IPS-NIHi11 (cell line): Measurements from ENCODE around the gene GNB1L.

Experiments used
- DNase-seq: peaks from one replicate; pipeline ENCODE4 v3.0.0; 2012; ENCODE audit warnings: mixed read lengths, low spot score

GNB1L gene

DNA sequence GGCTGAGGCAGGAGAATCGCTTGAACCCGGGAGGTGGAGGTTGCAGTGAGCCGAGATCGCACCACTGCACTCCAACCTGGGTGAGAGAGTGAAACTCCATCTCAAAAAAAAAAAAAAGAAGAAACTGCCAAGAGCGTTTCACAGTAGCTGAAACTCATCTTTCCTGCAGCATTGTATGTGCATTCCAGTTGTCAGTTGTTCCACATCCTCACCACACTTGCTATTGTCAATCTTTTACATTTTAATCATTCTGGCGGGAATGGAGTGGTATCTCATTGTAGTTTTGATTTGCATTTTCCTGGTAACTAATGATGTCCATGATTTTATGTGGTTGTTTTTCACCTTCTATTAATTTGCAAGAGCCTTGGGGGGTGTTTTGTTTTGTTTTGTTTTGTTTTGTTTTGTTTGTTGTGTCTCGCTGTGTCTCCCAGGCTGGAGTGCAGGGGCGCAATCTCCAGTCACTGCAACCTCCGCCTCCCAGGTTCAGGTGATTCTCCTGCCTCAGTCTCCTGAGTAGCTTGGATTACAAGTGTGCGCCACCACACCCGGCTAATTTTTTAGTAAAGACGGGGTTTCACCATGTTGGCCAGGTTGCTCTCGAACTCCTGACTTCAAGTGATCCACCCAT is 8.1 kb upstream of the GNB1L start:
- DNase-seq, result no peak

DNA sequence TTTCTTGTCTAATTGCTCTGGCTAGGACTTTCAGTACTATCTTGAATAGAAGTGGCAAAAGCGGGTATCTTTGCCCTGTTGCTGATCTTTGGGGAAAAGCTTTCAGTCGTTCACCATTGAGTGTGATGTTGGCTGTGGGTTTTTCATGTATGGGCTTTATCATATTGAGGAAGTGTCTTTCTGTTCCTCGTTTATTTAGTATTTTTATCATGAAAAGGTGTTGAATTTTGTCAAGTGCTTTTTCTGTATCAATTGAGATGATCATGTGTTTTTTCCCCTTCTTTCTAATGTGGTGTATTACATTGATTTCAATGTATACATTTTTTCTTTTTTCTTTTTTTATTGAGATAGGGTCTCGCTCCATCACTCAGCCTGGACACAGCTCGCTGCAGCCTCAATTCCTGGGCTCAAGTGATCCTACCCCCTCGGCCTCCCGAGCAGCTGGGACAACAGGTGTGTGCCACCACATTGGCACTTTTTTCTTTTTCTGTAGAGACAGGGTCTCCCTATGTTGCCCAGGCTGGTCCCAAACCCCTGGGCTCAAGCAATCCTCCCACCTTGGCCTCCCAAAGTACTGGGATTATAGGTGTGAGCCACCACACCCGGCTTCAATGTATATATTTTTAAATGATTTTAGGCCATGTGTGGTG is 5.3 kb upstream of the GNB1L start:
- no peak for DNase-seq

DNA sequence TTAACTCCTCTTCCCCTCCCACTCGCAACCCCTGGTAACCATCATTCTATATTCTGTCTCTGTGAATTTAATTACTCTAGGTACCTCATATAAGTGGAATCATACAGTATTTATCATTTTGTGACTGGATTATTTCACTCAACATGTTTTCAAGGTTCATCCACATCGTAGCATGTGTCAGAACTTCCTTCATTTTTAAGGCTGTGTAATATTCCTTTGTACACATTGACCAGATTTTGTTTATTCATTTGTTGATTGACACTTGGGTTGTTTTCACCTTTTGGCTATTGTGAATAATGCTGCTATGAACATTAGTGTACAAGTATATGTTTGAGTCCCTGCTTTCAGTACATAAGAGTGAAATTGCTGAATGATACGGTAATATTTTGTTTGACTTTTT is 2.7 kb upstream of the GNB1L start:
- DNase-seq, result no peak

DNA sequence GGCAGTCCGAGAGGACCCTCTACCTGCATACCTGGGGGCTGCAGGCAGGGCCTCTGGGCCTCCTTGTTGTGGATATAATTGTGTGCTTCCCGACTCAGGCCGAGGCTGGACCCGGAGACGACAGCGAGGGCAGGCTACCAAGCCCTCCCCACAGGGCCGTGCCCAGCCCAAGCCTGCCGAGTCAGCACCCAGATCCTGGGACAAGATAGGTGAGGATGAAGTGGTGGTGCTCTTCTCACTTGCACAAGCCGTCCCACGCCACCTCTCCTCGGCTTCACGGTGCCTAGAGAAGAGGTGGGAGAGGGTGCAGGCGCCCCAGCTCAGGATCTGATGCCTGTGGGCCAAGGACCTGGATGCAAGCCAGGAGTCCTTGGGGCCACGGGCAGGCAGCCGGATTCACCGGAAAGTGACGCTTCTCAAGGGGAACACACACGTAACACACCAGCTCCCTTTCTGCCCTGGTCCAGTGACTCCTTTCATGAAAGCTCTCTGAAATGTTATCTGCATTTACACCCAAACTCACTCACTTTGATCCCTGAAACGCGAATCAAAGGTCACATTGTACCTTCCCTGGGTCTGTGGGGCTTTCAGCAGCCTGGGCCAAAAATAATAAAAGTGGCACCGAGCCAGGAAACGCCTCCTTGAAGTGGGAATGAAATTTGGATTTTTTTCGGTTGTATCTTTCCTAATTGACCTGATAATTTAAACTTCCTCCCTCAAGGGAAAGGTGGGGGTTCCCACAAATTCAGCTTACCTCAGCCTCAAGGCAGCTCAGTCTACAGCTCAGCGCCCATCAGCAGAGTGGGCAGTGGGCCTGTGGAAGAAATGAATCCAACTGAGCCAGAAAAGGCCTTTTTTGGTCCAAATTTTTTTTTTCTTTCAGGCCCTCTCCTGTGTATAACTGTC is 1.1 kb upstream of the GNB1L start:
- peak; percentile 65 for DNase-seq

DNA sequence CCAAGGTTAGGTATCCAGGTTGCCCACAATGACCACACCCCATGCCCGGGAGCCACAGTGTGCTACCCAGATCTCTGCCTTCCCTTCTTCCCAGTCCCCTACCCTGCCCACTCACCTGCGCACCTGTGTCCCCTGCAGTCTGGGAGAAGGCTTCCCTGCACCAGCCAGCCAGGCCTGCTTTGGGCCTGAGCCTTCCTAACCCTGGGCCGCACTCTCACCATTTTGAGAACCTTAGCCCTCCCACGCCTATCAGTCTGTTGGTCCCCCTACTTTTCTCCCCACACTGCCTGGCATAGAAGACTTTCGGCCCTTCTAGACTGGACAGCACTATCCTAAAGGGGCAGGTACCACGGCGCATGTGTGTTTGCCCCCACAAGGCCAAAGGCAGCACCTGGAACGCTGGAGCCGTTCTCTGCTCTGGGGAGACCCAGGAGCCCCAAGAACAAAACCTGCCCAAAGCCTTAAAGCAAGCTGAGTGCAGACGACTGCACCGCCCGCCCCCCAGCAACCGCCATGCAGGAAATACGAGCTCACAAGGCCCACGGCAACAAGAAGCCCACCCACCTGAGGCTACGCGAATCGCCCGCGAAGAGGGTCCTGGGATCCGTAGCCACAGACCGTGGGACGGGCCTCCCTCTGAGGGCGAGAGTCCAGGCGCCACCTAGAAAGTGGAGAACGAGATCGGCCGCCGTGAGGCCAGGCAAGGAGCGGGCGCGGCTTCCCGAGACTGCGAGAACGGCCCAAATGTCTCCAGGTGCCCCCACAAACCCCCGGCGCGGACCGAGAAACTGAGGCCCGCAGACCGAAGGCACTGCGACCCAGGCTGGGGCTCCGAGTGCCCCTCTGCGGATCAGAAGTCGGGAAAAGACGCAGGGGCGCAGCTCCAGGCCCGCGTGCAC is 546 bp downstream of the GNB1L start:
- no peak for DNase-seq

DNA sequence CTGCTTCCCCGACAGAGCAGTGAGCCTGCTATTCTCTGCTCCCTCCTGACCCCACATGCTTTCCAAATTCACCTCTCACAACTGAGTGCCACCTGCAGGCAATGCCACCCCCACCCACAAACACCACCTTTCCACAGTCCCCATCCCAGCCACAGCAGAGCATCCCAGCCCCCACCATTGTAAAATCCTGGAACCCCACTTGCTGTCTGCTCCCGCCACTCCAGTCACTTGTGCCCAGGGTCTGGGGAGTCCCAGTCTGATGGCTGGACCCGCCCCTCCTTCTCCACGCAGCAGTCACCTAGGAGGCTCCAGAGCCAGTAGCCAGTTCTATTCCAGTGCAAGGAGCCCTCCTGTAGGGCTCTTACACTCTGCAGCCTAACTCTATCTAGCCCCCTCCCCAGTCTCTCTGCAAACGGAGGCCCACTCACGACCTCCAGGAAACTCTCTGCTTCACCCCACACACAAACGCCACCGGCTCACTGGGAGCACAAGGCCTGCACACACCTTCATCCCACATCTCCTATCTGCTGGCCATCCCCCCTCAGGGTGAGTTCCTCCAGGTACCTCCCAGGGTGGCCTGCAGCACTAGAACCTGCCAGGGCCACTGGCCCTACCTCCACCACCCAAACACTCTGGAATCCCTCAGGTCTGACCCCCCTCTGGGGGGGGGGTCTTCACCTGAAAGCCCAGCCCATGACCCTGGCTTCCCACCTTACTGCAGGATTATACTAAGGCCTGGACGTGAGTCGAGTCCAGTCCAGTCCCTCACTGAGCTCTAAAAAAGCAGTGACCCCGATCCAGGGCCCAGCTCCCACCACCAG is 1.4 kb downstream of the GNB1L start:
- no peak for DNase-seq

DNA sequence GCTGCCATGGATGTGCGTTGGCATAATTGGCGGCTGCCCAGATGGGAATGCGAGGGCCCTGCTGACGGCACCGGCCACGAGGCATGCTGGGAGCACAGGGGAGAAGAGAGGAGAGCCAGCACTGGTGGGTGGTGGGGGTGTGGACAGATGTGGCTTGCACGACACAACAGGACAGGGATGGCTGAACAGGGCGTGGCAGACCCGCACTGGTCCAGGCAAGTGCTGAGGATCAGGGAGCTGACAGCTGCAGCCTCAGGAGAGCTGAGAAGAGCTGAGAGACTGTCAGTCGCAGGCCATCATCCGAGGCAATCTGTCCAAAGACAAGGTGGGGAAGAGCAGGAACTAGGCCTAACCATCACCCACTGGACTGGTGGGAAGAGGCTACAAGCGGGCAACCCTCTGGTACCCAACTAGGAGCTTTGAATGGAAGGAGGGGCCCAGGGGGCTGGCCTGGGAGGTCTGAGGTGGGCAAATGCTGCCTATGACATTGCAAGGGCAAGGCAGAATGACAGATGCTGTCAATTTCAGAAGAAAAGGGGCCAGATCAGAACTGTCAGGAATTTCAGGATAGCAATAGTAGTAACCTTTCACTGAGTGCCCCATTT is 2.4 kb downstream of the GNB1L start:
- no peak for DNase-seq

DNA sequence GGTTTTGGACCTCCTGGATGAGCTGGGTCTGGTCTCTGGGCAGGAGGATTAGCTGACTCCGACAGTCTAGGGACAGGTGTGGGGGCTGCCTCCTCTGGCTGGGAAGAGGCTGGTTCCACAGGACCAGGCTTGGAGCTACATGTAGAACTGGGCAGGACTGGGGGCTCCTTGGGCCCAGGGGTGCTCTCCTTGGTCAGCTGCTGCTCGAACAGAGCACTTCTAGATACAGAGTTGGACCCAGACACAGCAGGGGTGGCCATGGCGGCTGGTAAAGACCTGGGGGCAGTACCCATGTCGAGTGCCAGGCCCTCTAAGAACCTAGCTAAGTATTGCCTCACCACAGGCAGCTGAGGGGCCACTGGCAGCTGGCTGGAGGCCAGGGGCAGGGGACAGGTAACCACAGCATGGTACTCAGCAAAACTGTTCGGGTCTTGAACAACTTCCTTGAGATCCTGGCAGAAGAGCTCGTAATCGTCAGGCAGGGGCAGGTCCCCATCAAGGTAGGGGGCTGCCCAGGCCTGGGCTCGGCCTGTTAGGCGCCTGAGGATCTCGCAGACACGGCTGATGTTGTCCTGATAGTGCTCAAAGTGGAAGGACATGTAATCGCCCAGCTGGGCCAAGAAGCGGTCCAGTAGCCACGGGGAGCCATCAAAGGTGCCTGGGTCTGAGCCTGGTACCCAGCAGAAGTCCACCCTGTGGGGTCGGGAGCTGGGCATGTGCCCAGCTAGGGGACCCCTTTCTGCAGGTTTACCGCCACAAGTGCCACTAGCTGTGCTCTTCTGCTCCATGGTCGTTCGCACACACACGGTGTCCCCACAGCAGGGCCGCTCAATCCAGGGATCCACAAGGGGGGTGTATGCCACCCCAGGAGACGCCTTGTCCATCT is 3.1 kb downstream of the GNB1L start:
- no peak for DNase-seq

DNA sequence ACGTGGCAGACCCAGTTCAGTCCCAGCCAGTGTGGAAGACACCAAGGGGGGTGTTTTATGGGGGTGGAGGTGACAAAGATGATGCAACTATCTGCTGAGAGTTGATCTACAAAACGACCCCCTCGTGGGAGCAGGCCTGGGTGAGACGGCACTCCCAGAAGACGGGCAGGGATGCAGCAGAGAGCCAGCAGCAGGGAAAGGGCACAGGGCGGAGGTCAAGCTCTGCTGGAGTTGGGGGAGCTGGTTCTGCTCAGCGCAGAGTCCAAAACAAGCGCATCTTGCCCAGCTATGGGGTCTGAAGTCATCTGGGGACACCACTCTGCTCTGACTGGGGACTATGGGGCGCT is 3.9 kb downstream of the GNB1L start:
- DNase-seq, result no peak

DNA sequence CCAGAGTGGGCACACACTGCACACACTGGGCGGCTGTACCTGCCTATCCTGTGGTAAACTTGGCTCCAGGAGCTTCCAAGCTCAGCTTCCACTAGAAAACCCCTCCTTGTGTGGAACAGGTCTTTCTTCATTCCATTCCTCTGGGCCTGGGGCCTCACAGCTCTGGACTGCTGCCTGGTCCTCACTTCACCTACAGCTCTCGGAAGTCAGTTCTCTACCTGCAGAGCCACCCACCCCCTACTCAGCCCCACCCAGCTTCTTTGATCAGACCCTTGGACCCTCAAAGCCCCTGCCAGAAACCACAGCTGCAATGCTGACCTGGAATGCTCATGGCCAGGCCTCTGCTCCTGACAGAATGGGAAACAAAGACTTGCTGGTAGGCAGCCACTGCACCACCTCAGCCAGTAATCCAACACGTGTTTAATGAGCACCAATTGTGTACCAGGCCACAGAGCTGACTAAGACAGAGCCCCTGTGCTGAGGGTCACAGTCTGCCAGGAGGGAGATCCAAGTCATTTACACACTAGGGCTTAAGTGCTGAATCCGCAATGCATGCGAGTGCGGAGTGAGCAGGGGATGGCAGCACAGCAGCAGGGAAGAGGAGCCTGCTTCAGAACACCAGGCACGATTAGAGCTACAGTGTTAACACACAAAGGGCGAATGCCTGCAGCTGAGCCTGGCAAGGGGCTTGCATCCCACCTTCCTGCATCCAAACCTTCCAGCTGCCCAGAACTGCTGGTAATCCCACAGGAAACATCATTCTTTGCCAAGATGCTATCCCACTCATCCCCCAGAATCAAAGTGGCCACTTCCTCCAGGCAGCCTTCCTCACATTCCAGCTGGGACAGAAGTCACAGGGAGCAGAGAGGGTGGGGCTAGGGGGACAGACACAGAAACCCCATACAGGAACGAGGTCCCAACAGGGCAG is 4.6 kb downstream of the GNB1L start:
- DNase-seq, result no peak

DNA sequence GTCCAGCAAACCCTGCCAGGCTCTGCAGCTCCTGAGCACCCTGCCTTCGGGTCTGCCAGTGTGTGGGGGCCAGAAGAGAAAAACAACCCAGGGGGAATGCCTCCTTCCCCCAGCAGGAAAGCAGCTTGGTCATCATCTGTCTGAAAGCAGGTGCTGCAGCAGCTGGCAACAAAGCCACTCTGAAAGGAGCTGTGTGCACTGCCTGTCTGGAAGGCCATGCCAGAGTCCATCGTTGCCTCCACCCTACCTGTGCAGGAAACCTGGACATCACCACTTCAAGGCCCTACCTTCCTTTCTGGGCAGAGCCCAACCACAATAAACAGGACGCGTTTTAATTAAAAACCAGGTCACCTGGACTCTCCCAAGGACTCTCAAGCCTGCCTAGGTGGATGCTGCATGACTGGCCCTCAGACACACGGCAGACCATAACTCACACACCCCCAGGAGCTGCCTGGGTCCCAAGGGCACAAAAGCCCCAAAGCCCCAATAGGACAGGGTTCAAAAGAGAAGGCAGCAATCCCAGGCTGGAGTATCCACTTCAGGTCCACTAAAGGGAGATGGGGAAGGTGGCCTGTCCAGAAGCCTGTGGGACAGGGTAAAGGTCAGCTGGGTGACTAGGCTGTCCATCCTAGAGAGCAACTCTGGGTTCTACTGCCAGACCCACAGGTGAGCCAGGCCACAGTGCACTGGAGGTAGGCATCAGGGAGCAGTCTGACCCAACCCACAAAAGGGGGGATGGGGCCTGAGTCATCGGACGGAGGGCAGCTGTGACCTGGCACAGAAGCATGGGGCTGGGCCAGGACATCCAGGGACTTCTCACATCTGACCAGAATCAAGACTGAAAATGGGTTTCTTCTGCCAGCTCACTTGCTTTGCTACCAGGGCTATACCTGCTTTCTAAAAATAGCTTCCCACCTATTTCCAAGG is 6.1 kb downstream of the GNB1L start:
- DNase-seq, result no peak

DNA sequence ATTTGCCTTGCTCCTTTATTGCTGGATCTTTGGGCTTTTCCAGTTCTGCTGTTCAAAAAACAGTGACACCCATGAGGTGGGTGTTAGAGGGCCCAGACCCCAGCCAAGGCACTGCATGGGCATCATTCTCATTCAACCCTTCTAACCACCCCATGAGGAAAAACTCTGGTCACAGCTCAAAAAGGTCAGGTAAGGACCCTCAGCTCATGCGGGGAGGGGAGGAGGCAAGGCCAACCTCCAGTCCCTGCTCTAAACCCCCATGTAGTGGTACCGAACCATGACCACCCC is 7.4 kb downstream of the GNB1L start:
- no peak for DNase-seq

DNA sequence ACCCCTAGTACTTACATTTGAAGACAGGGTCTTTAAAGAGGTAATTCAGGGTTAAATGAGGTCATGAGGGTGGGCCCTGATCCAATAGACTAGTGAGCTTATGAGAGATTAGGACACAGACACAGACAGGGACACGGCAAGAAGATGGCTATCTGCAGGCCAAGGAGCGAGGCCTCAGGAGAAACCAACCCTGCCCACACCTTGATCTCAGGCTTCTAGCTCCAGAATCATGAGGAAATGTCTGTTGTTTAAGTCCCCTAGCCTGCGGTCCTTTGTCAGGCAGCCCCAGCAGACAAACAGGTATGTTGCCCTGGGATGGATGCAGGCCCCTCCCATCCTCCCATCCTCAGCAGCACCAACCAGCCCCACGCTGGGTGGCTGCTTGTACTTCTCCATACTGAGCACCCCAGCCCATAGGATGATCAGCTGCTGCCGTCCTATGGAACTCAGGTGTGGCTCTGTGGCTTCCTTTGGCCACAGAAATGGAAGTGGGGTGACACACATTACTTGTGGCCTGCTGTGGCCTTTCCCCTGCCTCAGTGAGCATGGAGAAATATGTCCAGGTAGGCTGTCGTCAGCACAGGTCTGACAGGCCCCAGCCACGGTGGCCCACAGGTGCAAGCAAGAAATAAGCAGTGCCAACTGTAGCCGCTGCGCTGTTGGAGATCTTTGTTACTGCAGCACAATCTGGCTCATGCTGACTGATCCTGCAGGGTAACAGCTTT is 7.9 kb downstream of the GNB1L start:
- no peak for DNase-seq

DNA sequence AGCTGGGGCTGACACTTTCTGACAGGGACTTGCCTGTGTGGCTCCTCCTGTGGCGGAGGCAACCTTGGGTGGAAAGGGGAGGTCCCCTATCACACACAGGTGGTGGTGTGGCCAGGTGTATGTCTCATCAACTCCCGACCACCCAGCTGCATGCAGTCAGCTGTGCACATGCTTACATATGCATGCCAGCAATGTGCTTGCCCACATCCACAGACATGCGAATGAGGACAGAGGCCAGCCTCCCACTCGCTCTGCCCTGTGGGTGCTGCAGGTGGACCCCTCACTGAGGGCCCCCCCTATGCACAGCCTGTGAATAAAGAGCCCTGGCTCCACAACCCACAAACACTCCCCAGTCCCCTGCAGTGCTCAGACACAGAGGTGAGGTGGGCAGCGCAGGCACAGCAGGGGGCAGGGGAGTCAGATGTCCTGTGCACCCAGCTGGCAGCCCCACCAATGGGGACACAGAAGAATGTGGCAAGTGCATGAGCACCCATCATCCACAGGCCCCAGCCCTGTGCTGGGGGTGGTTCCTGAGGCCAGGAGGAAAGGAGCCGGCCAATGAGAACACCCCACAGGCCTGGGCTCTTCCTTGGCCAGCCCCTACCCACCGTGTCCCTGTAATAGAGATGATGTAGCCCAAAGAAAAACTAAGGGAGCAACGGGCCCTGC is 9.5 kb downstream of the GNB1L start:
- peak; percentile 56 for DNase-seq

DNA sequence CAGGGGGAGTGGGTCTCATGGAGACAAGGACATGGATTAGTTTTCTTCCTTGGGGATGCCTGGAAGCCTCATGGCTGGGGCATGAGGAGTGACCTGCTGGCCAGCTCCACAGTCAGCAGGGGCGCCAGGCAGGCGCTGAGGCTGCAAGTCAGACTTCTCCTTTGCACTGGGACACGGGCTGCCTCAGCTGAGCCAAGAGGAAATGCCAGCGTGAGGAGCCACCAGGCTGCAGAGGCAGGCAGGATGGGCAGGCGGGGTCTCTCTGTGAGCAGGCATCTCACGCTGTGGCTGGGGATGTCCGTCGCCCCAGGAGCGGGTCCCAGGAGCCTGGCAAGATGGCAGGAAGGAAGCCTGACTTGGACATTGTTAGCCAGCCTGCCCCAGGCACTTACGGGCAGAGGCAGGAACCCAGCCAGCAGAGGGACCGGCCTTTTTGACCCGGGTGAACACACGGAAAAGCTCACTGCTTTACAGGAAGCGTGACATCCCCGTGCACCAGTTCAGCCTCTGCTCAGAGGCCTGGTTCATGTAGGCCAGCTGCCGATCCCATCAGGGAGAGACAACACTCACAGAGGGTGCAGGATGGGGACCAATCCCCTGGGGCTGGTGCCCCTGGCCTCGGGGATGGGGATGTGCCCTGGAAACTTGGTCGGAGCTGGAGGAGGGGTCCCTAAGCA is 10.2 kb downstream of the GNB1L start:
- DNase-seq, result no peak

DNA sequence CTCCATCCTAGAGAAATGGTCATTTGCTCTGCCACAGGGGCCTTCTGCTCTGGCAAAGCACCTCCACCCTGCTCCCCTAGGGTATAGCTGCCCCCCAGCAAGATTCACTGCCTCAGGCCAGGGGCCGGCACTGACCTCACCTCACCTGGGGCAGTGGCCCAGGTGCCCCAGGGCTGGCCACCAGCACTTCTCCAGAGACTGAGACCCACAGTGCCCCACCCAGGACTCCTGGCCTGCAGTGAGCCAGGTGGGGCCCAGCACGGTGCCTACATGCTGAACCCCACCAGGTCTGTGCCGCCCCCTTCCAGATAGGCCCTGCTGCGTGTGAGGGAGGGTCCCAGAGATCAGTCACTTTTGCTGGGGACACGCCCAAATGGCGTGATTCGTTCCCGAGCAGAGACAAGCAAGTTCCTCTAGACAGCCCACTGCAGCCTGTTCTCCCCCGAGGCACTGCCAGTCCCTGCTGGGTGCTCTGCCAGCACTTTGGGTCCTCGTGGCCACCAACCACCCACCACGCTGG is 10.8 kb downstream of the GNB1L start:
- no peak for DNase-seq
